ENCODE results near the gene MAGI1.

Gene MAGI1

DNA sequence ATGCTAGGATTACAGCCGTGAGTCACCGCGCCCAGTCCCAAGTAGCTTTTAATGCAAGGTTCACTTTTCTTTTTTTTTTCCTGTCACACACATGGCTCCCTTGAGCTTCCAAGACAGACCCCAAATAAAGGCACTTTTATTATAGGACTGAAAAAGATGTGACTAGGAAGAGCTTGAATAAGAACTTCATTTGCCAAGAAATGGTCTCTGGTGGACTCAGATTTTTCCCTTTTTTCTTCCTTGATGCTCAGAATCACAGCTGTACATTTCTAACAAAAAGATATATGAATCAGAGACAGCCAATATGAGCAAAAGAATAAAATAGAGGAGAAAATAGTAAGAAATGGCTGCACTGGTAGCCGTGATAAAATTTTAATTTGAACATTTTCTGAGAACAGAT lies 337.2 kb downstream of the MAGI1 start:
- DNase-seq, result no peak

- DNase-seq, result no peak
Observed at GRCh38 chr3:65689436-65689835, 349.3 kb downstream of the MAGI1 start.

- no peak for DNase-seq
Observed at GRCh38 chr3:65687741-65688140, 351.0 kb downstream of the MAGI1 start.

DNA sequence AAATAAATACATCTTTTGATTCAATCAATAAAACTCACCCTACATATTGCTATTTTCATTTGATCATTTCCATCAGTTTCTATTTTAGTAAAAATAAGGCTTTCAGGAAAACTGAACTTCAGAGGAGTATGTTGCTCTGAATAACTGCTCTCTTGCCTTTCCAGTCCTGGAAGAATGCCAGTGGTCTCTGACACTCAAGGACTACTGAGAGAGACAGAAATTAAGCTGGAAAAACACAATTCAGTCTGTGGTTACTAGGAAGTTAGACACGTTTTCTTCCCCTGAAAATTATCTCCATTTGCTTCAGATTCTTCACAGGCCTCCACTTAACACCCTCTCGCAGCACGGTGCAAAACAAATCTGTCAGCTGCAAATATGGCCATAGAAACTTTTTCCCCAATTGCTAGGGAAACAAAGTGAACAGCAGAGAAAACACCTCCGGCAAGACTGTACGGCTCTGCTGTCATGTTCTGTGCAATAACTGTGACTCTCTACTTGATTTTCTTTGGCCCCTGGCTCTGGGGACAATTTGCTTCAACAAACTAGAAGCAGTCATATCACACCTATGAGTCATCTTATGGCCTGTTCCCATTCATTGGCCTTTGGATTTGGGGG lies 353.0 kb downstream of the MAGI1 start:
- DNase-seq, result peak; percentile 33

GRCh38 chr3:65678516-65678915 lies 360.2 kb downstream of the MAGI1 start:
- no peak for DNase-seq

DNA sequence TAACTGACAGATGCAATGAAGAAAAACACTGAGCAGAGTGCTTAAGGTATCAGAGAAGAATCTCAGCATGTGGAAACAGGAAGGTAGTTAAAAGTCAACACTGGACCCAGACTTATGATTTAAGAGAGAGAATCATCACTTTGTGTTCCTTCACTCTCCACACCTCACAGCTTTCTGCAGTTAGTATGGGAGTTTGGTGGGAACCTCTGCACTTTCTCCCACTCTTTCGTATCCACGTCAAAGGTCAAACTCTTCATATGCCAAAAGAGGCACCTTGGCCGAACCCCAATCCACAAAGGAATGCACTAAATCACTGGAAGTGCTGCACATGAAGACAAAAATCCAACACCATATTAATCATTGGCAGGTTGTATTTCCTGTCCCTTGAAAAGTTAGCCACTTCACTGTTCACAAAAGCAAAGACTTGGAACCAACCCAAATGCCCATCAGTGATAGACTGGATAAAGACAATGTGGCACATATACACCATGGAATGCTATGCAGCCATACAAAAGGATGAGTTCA lies 361.2 kb downstream of the MAGI1 start:
- DNase-seq, result no peak

GRCh38 chr3:65676580-65676979 lies 362.1 kb downstream of the MAGI1 start:
- DNase-seq, result no peak

GRCh38 chr3:65675011-65675410 lies 363.7 kb downstream of the MAGI1 start:
- no peak for DNase-seq

GRCh38 chr3:65674226-65674625 lies 364.5 kb downstream of the MAGI1 start:
- no peak for DNase-seq

- peak; percentile 3 for DNase-seq
Observed at GRCh38 chr3:65672871-65673815, 365.6 kb downstream of the MAGI1 start.

- DNase-seq, result no peak
Observed at GRCh38 chr3:65672061-65672460, 366.7 kb downstream of the MAGI1 start.

DNA sequence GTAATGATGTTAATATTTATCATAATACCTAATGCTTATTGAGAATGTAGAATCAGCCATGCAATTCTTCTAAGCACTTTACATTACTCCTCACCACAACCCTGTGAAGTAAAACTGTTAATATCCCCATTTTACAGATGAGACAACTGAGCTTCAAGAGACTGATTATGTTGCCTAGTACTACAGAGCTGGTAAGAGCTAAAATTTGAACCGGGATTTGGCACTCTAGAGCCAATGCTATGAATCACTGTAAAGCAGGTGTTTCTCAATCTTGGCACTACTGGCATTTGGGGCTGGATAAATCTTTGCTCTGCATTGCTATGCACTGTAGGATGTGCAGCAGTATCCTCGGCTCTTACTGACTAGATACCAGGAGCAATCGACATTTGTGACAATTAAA lies 367.7 kb downstream of the MAGI1 start:
- DNase-seq, result no peak

- no peak for DNase-seq
Observed at GRCh38 chr3:65669163-65669875, 369.4 kb downstream of the MAGI1 start.

GRCh38 chr3:65667963-65668362 lies 370.8 kb downstream of the MAGI1 start:
- DNase-seq, result no peak

DNA sequence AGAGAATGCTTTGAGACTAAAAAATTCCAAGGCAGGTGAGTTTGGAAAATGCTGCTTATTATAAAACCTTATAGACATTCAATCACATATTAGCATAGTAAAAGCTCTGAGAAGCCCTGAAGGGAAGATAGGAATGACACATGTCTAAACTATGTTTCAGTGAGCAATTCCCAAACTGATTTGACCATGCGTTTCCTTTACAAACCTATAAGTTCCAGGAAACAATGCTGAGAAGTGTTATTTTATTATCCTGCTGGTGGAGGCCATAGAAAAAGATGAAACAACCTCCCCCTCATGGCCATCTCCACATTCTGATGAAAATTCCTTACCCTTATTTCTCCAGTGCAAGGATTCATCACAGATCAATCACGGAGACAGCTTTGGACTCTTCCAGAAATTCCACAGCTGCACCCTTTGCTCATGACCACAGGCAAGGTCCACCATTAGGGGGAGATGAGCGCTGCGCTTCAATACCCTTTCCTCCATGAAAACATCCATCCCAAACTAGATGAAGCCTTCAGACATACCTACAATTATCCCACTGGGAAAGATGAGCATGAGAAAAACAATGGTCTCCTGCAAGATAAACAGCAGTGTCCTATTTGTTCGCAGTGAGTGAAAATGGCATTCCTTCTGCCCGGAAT lies 372.1 kb downstream of the MAGI1 start:
- no peak for DNase-seq

DNA sequence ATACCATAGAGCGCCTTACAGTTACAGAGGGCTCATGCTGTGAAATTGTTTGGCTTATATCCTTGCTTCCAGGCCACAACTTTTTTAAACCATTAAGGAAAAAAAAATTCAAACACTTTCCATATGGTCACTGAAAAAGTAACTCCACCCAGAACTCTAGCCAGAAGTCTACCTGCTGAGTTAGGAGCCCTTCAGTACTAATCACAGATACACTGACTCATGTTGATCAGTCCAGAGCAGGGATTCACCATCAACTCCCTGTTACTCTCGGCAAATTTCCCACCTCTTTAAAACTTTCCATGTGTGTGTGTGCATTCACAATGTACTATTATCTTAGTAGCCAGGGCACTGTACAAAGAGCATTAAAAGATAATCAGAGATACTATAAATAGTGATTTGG lies 372.8 kb downstream of the MAGI1 start:
- no peak for DNase-seq

- peak; percentile 7 for DNase-seq
Observed at GRCh38 chr3:65664931-65665330, 373.8 kb downstream of the MAGI1 start.

- no peak for DNase-seq
Observed at GRCh38 chr3:65664446-65664845, 374.3 kb downstream of the MAGI1 start.

DNA sequence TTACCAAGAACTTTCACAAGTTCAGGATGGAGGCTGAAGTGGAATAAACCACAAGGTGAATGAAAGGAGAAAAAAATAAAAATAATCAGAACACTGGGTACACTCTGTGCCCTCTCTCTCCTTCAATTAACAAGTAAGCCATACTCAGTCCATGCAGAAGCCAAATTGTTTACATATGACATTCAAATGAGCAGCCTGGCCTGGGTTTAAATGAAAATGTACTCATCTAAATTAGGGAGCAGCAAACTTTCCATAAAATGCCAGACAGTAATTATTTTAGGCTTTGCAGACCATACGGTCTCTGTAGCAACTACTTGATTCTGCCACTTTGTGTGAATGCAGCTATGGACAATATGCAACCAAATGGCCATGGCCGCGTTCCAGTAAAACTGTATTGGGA lies 376.6 kb downstream of the MAGI1 start:
- no peak for DNase-seq

- DNase-seq, result no peak
Observed at GRCh38 chr3:65660000-65660598, 378.6 kb downstream of the MAGI1 start.

- no peak for DNase-seq
Observed at GRCh38 chr3:65659396-65659795, 379.3 kb downstream of the MAGI1 start.

DNA sequence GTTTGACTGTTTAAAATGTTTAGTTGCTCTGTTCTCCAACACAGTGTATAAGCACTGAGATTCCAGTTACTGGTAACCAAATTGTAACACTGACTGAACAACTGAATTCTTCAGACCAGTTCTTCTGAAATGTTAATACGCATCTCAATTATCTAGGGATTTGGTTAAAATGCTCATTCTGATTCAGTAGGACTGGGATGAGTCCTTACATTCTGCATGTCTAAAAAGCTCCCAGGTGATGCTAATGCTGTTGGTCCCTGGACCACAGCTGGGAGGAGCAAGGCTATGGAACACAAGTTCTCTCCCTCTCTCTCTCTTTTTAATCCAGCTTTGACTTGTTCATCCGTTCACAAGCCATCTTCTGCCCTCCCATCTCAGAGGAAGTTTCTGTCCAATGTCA lies 380.3 kb downstream of the MAGI1 start:
- DNase-seq, result no peak

DNA sequence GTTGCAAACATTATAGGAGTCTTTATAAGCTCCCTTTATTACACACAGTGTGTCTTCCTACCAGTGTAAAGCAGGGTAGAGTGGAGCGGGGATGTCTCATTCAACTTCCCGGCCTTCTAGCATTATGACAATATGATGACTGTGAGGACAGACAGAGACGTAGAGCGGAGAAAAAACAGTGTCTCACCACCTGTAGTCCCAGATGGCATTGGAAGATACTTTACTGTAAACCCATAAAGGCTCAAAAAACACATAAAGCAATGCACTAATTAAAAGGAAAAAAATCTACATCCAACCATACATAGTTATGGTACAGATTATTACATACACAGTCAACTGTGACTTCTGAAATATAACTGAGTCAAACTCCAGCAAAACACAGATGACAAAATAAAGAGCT lies 383.7 kb downstream of the MAGI1 start:
- no peak for DNase-seq
